Superior temporal gyrus (tissue), 1 donor: Measurements from ENCODE around the gene MAPKAP1.
"Not testable (repeated sequence)": the region's sequence is repeated elsewhere in the genome, so short reads cannot be mapped to it uniquely, and the experiment has no call there.

Source experiments
- DNase-seq: peaks from one replicate; pipeline ENCODE4 v3.0.0-alpha.2; 2016; ENCODE audit errors: extremely low spot score

MAPKAP1 gene

DNA sequence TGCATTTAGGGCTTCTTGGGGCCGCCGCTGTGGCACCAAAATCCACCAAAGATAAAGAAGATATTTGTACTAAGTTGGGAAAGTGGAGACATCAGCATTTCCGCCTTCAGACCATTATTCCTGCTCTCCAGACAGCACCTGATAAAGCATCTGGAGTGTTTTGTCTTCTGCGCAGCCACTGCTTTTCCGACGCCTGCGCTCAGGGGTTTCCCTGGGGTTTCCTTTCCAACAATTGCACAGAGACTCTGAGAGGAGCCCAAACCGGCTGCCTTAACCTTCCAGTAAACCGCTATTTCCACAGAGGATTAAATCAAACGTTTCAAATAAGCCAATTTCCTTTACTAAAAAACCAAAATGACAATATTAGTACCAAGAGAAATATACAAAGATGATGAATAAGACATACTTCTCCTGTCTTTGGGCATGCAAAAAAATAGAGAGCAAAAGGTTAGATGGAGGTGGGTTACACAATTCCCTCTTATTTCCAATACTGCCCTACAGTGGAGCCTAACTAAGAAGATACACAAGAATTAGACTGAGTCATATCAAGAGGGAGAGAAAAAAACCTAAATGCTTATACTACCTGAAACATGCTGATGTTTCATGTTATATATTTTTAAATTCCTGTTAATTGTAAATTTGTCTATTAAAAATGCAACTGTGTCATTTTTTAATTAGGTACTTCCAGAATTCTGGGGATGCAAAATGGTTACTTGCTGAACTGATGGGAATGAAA, 98.4 kb downstream of the MAPKAP1 start:
- no peak for DNase-seq

DNA sequence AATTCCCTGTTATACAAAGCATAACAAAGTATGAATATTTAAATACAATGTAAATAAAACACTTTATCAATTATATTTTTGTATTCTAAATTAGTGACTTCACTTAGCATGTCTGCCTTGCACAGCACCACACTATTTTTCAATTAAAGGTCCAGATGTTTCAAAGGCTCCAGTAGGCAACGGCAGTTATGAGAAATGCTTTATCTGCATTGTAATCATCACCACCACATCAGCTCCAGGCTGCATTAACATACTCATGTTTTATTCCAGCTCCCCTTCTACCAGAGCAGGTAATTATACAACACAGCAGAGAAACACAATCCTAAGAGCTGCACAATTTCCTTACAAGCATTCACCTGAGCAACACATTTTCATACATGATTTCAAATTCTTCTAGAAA, 102.8 kb downstream of the MAPKAP1 start:
- DNase-seq = no peak

DNA sequence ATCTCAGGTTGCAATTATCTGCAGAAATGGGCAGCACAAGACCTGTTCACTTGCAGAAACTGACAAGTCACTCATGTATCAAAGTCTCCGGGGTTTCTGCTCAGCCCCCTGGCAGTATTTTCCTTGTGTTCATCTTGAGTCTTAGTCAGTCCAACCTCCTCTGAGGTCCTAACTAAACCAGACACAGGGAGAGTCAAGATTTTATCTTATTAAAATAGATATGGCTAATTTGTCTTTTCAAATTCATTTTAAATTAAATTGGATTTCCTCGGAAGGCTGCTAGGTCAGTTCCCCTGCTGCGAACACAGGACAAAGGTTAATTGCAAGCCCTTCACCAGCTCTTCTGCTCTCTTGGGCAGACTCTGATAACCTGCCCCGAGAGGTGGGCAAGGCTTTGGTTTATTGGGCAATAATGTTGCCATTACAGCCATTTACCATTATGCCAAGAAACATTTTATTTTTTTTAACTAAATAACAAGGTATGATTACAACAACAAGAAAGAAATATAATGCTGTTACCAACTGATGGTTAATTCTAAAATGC, 103.5 kb downstream of the MAPKAP1 start:
- no peak for DNase-seq

DNA sequence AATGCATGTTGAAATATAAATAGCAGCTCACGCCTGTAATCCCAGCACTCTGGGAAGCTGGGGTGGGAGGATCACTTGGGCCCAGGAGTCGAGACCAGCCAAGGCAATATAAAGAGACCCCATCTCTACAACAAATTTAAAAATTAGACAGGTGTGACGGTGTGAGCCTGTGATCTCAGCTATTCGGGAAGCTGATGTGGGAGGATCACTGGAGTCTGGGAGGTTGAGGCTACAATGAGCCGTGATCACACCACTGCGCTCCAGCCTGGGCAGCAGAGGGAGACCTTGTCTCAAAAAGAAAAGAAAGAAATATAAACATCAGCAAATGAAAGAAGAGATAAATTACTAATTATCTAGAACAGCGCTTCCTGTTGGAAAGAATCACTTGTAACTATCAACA, 105.0 kb downstream of the MAPKAP1 start:
- DNase-seq = no peak

DNA sequence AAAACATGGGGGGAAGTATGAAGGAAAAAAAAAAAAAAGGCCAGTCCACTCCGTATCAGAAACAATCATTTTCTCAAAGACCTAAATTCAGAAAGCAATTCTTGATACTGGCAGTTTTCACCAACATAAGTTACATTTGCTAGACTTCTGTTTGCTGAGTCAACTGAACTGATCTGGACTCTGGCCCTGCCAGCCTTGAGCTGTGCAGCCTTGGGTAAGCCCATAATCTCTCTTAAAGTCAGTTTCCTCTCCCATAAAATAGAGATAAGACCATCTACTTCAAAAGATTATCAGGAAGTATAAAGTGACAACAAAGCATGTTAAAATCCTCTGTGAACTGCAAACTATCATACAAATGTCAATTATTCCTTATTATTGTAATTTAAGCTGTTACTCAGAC, 106.8 kb downstream of the MAPKAP1 start:
- DNase-seq = no peak

DNA sequence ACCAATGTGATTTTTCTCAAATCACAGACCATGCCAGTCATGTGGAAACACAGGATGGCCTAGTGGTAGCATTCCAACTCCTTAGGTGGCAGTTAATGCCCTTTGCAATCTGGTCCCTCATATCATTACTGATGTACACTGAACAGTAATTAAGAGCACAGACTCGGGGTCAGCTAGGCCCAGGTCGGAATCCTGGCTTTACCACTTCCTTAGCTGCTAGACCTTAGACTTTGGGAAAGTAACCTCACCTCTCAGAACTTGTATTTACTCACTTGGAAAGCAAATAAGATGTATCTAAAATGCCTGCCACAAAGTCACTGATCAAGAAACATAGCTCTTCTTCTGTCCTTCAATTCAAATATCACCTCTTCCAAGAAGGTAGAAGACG, 112.8 kb downstream of the MAPKAP1 start:
- DNase-seq = no peak

DNA sequence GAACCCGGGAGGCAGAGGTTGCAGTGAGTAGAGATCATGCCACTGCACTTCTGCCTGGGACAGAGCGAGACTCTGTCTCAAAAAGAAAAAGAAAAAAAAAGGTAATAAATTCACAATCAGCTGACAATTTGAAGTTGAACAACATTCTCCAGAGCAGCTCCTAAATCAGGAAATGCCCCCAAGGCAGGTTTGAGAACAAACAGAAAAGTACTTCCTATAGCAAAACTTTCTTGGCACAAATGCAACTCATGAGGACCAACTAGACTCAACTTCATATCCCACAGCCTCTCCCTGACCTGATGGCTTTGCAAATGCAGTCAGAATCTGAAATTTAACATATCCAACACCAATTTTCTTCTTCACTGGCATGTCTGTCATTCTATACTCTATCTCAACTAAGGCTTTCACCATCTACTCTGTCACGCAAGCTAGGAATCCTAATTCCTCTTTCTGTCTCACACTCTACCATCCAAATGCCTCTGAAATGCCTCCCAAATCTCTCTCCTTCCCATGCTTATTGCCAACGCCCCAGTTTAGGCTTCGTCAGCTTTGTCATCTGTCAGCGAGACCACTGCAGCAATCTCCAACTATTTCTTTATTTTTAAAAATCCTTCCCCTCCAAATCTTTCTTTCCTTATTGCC, 113.3 kb downstream of the MAPKAP1 start:
- DNase-seq = no peak

DNA sequence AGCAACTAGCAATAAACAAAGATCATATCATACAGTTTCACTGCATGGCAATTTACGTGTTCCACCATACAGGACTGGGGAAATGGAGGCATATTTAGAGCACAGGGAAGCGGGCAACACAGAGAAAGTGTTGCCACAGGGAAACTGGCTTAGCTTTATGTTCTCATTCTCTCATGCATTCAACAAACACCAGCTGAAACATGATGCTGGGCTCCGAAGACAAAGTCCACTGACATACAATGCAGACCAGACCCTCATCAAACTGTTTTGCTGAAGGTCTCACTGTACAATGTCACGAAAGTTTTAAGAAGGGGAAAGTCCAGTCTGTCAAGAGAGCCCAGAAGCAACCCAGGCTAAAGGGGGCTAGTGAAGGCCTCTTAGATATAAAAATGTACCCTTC, 115.1 kb downstream of the MAPKAP1 start:
- DNase-seq = no peak

DNA sequence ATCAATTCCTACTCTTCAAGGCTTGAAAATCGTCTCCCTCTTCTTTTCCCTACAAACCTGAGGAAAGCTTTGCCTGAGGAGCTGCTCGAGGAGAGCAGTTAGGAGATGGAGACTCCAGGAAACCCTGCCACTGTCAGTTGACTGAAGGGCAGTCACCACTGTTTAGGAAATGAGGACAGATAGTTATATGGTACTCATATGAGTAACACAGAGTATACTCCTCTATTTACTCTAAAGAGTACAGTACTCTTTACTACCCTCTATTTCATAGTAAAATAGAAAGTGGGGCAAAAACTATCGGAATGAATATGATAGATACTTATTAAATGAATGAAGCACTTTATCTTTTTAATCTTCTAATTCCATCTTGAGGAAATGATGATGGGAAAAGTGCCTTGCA, 115.8 kb downstream of the MAPKAP1 start:
- DNase-seq = no peak

DNA sequence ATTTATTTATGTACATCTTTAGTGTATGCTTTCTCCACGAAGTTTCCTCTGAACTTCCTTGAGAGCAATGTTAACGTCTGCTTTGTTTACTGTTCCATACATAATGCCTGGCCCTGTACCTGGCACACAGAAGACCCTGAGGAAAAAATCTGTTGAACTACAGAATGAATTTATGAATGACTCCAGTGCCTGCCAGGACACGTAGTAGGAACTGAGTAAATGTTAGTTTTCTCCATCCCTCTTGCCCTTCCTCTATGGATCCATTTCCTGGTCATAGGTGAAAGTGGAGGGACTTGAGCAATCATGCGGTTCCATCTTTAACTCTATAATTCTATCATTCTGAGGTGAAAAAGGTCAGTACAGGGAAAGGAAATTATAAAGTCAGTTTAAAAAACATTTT, 117.7 kb downstream of the MAPKAP1 start:
- no peak for DNase-seq

DNA sequence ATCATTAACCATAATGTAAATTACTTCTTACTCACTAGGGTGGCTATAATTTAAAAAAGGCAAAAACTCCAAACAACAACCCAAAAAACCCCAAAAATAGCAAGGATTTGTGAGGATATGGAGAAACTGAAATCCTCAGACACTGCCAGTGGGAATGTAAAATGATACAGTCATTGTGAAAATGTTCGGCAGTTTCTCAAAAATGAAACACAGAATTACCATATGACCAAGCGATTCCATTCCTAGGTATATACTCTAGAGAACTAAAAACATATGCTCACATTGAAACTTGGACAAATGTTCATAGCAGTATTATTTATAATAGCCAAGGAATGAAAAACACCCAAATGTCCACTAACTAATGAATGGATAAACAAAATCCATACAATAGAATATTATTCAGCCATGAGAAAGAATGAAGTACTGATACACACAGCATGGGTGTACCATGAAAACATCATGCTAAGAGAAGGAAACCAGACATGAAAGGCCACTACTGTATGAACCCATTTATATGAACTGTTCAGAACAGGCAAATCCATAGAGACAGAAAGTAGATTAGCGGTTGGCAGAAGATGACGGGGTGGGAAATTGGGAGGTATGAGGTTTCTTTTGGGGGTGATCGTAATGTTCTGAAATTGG, 119.1 kb downstream of the MAPKAP1 start:
- no peak for DNase-seq

DNA sequence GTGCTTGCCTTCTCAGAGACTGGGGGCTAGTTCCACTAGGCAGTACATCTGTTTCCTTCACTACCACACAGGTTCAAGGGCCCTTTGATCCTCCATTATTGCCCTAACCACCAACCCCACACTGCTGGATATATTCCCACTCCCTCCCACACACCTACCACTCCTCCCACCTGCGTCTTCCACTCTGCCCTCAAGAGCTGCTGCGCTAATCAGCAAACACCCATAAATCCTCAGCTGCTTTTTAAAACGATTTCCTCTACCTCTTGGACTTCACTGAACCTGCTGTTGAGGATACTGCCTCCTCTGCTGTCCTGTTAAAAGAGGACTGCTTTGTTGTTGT, 120.9 kb downstream of the MAPKAP1 start:
- no peak for DNase-seq

DNA sequence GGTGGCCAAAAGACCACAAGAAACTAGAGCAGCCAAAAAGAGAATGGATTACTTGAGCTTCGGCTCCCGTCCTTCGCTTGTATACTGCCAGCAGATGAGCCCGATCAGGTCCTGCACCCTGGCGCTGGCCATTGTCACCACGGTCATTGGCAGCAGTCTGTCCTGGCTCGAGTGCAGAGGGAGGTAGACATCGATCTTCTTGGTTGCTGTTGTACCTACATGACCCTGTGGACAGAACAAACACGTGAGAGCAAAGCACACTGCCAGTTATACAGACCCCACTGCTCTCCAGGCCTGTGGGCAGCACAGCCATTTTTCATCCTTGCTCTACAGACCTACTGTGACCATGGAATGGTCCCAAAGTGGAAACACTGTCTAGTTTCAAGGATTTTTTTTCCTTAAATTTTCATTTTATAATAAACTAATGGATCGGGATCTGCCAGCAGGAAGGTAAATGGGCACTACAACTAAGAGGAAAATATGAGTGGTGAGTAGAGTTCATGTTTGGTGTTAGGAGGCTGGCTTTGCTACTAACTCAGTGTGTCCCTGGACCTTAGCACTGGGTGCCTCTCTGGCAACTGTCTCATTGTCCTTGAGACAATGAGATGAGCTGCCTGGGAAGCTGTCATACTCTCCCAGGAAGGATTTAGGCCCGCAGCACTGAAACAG, 121.4 kb downstream of the MAPKAP1 start:
- DNase-seq = no peak

DNA sequence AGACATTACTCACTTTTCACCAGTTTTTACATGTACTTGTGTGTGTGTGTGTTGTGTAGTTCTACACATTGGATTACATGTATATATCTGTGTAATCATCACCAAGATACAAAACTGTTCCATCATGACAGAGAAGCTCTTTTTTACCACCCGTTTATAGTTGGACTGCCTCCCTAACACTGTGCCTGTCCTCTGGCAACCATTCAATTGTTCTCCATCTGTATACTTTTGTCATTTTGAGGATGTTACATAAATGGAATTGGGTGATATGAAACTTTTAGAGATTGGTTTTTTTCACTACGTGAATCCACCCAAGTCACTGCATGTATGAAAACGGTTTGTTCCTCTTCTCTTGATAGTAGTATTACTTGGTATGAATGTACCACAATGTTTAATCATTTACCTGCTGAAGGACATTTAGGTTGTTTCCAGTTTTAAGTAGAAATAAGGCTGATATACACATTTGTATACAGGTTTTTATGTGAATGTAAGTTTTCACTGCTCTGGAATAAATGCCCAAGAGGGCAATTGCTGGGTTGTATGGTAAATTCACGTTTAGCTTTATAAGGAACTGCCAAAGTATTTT, 126.2 kb downstream of the MAPKAP1 start:
- no peak for DNase-seq

DNA sequence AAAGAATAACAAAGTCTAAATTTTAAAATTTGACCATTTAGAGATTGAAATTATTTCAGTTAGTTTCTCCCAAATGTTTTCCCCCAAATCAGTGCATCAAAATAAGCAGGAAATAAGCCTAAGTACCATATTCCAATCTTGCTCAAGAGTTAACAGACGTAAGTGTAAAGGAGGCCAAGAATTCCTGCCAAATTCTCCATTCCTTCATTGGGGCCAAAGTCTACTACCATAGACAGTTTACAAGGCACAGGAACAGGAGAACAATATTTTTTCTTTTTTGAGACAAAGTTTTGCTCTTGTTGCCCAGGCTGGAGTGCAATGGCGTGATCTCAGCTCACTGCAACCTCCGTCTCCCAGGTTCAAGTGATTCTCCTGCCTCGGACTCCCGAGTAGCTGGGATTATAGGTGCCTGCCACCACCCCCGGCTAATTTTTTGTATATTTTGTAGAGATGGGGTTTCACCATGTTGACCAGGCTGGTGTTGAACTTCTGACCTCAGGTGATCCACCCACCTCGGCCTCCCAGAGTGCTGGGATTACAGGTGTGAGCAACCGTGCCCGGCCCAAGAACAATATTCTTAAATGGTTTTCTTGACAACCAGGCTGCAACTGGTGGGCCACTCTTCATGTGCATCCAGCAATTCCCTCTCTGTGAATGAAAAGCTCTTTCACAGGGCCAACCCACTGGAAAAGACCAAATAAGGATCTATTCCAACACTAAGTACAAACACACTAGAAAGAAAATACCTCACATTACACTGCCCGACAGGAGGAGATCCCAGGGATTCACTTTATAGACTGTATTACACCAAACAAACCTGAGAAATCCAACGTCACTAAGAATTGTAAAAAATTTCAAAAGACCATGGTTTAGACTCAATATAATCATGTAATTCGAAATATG, 127.7 kb downstream of the MAPKAP1 start:
- no peak for DNase-seq

DNA sequence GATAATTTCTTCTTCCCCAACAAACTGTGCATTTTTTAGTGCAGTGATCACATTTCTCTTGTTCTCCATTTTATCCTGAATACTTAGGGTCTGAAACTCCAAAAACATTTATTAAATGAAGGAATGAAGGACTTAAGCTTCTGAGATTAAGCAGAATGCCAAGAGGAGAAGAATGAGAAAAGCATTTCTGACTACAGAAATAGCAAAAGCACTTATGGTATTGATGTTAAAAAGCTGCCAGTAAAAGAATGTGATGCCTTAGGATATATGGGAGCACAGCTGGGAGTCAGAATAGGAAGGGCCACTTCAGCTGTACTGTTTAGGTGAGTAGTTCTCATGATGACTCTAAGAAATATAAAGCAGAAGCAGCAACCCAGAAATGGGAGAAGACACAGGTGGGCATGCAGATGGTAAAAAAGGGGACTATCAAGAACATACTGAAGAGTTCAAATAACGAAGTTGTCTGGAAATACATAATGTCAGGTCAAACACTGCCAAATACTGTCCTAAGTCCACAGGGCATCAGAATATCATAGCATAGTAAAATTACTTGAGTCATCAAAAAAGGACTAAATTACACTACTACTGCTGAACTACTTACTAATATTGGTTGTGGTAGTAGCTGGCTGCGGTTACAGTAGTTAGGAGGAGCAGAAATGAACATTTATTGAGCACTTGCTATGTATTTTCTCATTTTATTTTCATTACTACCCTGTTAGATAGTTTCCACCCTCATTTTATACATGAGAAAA, 132.7 kb downstream of the MAPKAP1 start:
- no peak for DNase-seq

DNA sequence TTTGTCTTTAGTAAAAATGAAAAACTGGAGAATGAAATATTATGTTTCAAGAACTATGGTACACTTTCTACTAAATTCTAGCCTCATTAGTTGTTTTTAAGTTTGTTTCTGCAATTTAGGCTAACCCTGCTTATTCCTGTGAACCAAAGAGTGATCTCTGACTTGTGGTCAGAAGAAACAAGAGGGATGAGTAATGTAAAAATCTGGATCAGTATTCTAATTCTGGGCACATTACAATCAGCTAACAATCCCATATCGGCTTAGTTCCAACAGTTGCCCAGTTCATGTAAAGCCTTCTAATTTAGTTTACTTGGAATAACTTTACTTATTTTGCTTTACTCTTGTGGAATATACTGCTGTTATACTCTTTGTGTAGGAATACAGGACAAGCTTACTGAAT, 134.5 kb downstream of the MAPKAP1 start:
- not testable (repeated sequence) for DNase-seq

DNA sequence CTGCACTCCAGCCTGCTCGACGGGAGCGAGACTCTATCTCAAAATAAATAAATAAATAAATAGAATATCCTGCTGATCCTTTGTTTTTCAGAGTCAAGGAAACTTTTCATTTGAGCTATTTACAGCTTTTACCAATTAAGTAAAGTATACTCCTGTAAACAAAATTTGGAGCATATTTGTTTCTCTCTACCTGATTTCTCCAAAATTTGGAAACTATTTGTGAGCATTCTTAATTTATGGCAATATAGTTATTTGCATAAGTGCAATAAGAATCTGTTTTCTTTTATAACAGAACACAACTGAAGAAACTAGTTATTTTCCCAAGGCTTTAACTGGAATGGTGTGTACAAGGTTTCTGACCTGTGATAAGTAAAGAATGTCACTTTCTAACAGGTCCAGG, 135.2 kb downstream of the MAPKAP1 start:
- DNase-seq = not testable (repeated sequence)

DNA sequence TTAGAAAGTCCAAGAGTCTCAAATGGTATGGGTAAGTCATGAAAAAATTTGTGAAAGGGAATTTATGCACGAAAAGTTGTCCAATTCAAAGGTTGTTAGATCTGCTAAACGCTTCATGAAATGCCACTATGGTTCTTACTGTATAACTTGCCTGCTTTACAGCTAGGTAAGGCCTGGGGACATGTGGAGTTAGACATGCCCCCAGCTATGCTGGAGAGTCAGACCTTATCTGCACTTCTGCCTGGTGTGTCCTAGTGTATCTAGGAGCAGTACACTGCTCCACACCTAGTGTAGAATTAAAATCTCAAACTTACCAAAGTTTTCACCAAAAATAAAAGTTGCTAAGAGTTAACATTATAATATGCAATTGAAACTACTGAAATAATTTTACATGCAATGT, 136.8 kb downstream of the MAPKAP1 start:
- DNase-seq = no peak

DNA sequence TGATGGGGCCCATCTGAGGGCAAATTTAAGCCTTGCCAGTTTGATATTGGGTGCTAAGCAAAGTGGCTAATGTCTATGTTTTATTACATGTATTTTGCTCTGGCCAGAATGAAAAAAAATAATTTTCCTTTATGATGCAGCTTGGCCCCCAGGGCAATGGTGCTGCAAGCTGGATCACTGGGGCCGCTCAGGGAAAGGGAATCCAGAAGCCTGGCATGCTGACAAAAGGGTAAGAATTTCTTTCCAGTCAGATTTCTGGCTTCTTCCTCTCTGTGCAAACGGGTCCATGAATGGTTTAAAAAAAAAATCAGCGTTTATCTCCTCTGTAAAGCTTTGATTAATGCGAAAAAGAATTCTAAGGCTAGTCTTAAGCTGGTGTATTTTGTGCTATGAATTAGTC, 138.4 kb downstream of the MAPKAP1 start:
- DNase-seq = no peak
